GM23338 (cell line): Measurements from ENCODE around the gene FAM171A1. TPM values are rescaled to one million over a fixed set of nuclear protein-coding genes. Genes with fewer than 3 reads are reported as not detected.

Experiments used
- ATAC-seq: fragments of 200-7000 bp; cut with Tn5 transposase; 3 replicates; pipeline ENCODE4 v1.9.1; 2020
- DNase-seq: peaks from one replicate; pipeline ENCODE4 v3.0.0-alpha.2; 2015; ENCODE audit warnings: low spot score
- H2AFZ ChIP-seq: fragments of 200-600 bp; sonication (generic); 2 replicates; pipeline ENCODE4 v1.8.0; 2016; ENCODE audit warnings: antibody characterized with exemption, mild to moderate bottlenecking, moderate library complexity
- H3F3A ChIP-seq: fragments of 200-600 bp; sonication (generic); replicated peaks from 2 replicates; pipeline ENCODE4 v1.8.0; 2017; ENCODE audit warnings: antibody characterized with exemption, mixed run types, low read depth
- H3K27ac ChIP-seq: fragments of 200-600 bp; sonication (generic); 2 replicates; pipeline ENCODE4 v1.6.1; 2016; ENCODE audit warnings: low read depth
- H3K27me3 ChIP-seq: fragments of 200-600 bp; sonication (generic); 2 replicates; pipeline ENCODE4 v1.8.0; 2016; ENCODE audit warnings: mild to moderate bottlenecking, mixed run types, moderate library complexity; ENCODE audit not compliant: insufficient read depth
- H3K36me3 ChIP-seq: fragments of 200-600 bp; sonication (generic); 2 replicates; pipeline ENCODE4 v1.8.0; 2016; ENCODE audit warnings: mild to moderate bottlenecking; ENCODE audit not compliant: insufficient read depth
- H3K4me1 ChIP-seq: fragments of 200-600 bp; sonication (generic); 2 replicates; pipeline ENCODE4 v1.8.0; 2016; ENCODE audit warnings: mild to moderate bottlenecking, moderate library complexity; ENCODE audit not compliant: insufficient read depth
- H3K4me2 ChIP-seq: fragments of 200-600 bp; sonication (generic); 2 replicates; pipeline ENCODE4 v1.7.1; 2017; ENCODE audit warnings: mixed run types
- H3K4me3 ChIP-seq: fragments of 200-600 bp; sonication (generic); 2 replicates; pipeline ENCODE4 v1.6.1; 2016; ENCODE audit warnings: mixed run types
- H3K79me2 ChIP-seq: fragments of 200-600 bp; sonication (generic); replicated peaks from 2 replicates; pipeline ENCODE4 v1.8.0; 2017; ENCODE audit warnings: mild to moderate bottlenecking; ENCODE audit not compliant: insufficient read depth
- H3K9me2 ChIP-seq: fragments of 200-600 bp; sonication (generic); 2 replicates; pipeline ENCODE4 v1.8.0; 2017; ENCODE audit not compliant: insufficient read depth
- H4K20me1 ChIP-seq: fragments of 200-600 bp; sonication (generic); replicated peaks from 2 replicates; pipeline ENCODE4 v1.8.0; 2017; ENCODE audit warnings: mild to moderate bottlenecking; ENCODE audit not compliant: insufficient read depth
- H3K27ac Mint-ChIP-seq: 2 replicates; pipeline ENCODE4 v1.8.0; 2020; ENCODE audit warnings: inconsistent platforms, mild to moderate bottlenecking, moderate library complexity, mixed read lengths
- H3K27me3 Mint-ChIP-seq: 3 replicates; pipeline ENCODE4 v1.8.0; 2022; ENCODE audit warnings: low read depth, mild to moderate bottlenecking, moderate library complexity, mixed read lengths, inconsistent platforms; ENCODE audit not compliant: insufficient read depth, poor library complexity
- H3K36me3 Mint-ChIP-seq: 3 replicates; pipeline ENCODE4 v1.8.0; 2021; ENCODE audit warnings: low read depth, mild to moderate bottlenecking, inconsistent platforms, moderate library complexity, mixed read lengths
- H3K4me1 Mint-ChIP-seq: 3 replicates; pipeline ENCODE4 v1.8.0; 2020; ENCODE audit warnings: mild to moderate bottlenecking, inconsistent platforms, mixed read lengths
- H3K4me3 Mint-ChIP-seq: 3 replicates; pipeline ENCODE4 v1.8.0; 2021; ENCODE audit warnings: moderate library complexity, mild to moderate bottlenecking, inconsistent platforms, mixed read lengths
- H3K9me3 Mint-ChIP-seq: 3 replicates; pipeline ENCODE4 v1.8.0; 2020; ENCODE audit warnings: moderate library complexity, mild to moderate bottlenecking, inconsistent platforms, mixed read lengths
- CREB1 ChIP-seq: fragments of 250-450 bp; sonication (Bioruptor Pico); IDR thresholded peaks from 2 replicates; pipeline ENCODE4 v1.5.0; 2020; ENCODE audit warnings: low read depth, mild to moderate bottlenecking, moderate library complexity
- CTCF ChIP-seq, 2 experiments: fragments of 200-600 bp in 1 of 2; sonication (generic) in 1 of 2; conservative IDR thresholded peaks; 2 replicates each; pipeline versions ENCODE4 v1.5.1 to v1.6.1; 2016 to 2017; ENCODE audit warnings: antibody characterized with exemption in 2 of 2, low read depth in 2 of 2, mild to moderate bottlenecking in 2 of 2, moderate library complexity in 1 of 2
- NANOG ChIP-seq: IDR thresholded peaks from 2 replicates; pipeline ENCODE4 v1.6.1; 2016; ENCODE audit warnings: antibody characterized with exemption, borderline replicate concordance
- POLR2AphosphoS5 ChIP-seq: IDR thresholded peaks from 2 replicates; pipeline ENCODE4 v1.6.1; 2016; ENCODE audit warnings: antibody characterized with exemption, low read depth
- ZNF331 ChIP-seq: fragments of 250-450 bp; sonication (Bioruptor Pico); IDR thresholded peaks from 2 replicates; pipeline ENCODE4 v1.5.0; 2020; ENCODE audit warnings: low read depth, mild to moderate bottlenecking, moderate library complexity
- ZNF462 ChIP-seq: fragments of 250-450 bp; sonication (Bioruptor Pico); IDR thresholded peaks from 2 replicates; pipeline ENCODE4 v1.5.0; 2020; ENCODE audit warnings: mild to moderate bottlenecking, moderate library complexity
- polyA plus RNA-seq: library from polyadenylated mRNA; unstranded; fragments of >200 nt; fragmentation: Nextera tagmentation; extraction: Ambion mirVana; gene quantifications from 2 replicates; pipeline ENCODE4 v1.2.1, GENCODE V29; 2016
- total RNA-seq: library from RNA; depleted of rRNA; stranded (reverse); fragments of >200 nt; shearing (Covaris generic); gene quantifications from 2 replicates; pipeline ENCODE4 v1.2.3, GENCODE V29; 2014

The FAM171A1 gene
- total and polyA plus RNA-seq, 2 experiments from 2014 or later = 11.3 to 32.2 TPM

DNA sequence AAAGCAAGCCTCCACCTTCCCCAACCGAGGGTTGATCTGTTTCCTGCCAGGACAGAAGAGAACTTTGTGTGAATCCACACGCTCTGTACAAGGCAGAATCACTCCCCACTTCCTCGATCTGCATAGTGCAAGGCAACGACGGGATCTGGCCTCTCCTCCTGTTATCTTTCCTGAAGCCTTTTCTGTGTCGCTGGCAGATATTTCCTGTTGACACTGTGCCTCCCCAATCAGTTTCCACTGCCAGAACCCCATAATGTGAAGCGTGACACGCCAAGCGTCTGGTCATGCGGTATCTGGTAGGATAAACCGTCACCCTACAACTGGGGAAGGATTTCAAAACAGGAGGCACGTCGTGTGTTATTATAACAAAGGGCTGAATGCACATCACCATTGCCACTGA lies 57.2 kb downstream of the FAM171A1 start:
- H3K4me3 ChIP-seq = no peak overlapping the region
- H3K36me3 Mint-ChIP-seq = no peaks in the 10 kb centered on the region; the same call in 2 of the 3 replicates
- peaks cover 3% of the 10 kb centered on the region; the same call in 1 of the 2 replicates for H3K79me2 ChIP-seq
- no peaks in the 10 kb centered on the region for H3K9me3 Mint-ChIP-seq
- no peaks in the 10 kb centered on the region for H3K36me3 ChIP-seq
- 0 out of 3 replicates have a peak, but pooled peaks have one; percentile 11 for ATAC-seq
- peaks cover 15% of the 10 kb centered on the region; the same call in 1 of the 2 replicates for H3K4me1 ChIP-seq
- H3F3A ChIP-seq = no peaks in the 10 kb centered on the region
- H3K4me3 Mint-ChIP-seq = no peak overlapping the region
- H3K4me1 Mint-ChIP-seq = peaks cover 42% of the 10 kb centered on the region
- H3K27ac ChIP-seq = peak overlapping the region; percentile 59; the same call in 1 of the 2 replicates
- H3K4me2 ChIP-seq = no peak overlapping the region
- DNase-seq = no peak
- H4K20me1 ChIP-seq = no peaks in the 10 kb centered on the region; the same call in 1 of the 2 replicates
- no peaks in the 10 kb centered on the region for H3K9me2 ChIP-seq
- H3K27ac Mint-ChIP-seq = peak overlapping the region; percentile 81
- TF ChIP-seq NANOG (no peak), CTCF (conservative IDR thresholded peaks at IDR 0.05; ENCODE audit: low read depth in 2 of 2) (no peak), POLR2AphosphoS5 (no peak), ZNF462 (CRISPR knock-in tag) (no peak), CREB1 (no peak), ZNF331 (CRISPR knock-in tag) (no peak)
- no peaks in the 10 kb centered on the region for H3K27me3 ChIP-seq
- peaks cover 9% of the 10 kb centered on the region for H3K27me3 Mint-ChIP-seq
- no peak overlapping the region for H2AFZ ChIP-seq
